Measurements from ENCODE around the gene CLOCK.

DNA sequence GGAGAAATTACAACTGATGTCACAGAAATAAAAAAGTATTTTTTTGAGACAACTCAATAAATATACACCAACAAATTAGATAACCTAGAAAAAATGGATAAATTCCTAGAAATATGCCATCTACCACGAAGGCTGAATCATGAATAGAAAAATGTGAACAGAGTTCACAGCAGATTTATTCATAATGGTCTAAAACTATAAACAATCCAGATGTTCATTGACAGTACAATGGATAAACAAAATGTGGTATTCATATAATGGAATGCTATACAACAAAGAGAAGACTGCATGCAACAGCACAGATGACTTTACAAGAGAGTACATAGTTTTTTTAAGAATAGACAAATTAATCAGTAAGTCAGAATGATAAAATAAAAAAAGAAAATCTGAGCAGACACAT is 55.2 kb downstream of the CLOCK start:
- TF ChIP-seq POLR2A (IDR thresholded peaks at IDR 0.05; ENCODE audit: low read depth): no peak
- TF ChIP-seq CTCF (IDR thresholded peaks at IDR 0.05): no peak
- no peak for TF ChIP-seq POLR2AphosphoS5 (IDR thresholded peaks at IDR 0.05)
- no peak for TF ChIP-seq EP300 (IDR thresholded peaks at IDR 0.05)

Data from esophagus muscularis mucosa (tissue), 4 donors.